ENCODE measurements around the gene AGAP1. TPM values are rescaled to one million over a fixed set of nuclear protein-coding genes. Genes with fewer than 3 reads are reported as not detected.

Gene AGAP1
- total RNA-seq, 1 donor from 2014 or later = 33.7 TPM

GRCh38 chr2:235752846-235753245 lies 259.0 kb downstream of the AGAP1 start:
- Histone ChIP-seq H3K27me3 (ENCODE audit: control insufficient read depth, insufficient read depth, low read length) (no peaks in the 10 kb centered on the region), H3K36me3 (ENCODE audit: control insufficient read depth, insufficient read depth, low read length) (no peaks in the 10 kb centered on the region), H3K4me3 (ENCODE audit: low read depth, low read length) (no peak overlapping the region)
- no peak for TF ChIP-seq CTCF (IDR thresholded peaks at IDR 0.05; ENCODE audit: insufficient read depth, low read length, poor library complexity, severe bottlenecking)
- no peak for DNase-seq (ENCODE audit: low read depth)

- no peak for TF ChIP-seq CTCF (IDR thresholded peaks at IDR 0.05; ENCODE audit: insufficient read depth, low read length, poor library complexity, severe bottlenecking)
- no peak for DNase-seq (ENCODE audit: low read depth)
- H3K4me3 ChIP-seq (ENCODE audit: low read depth, low read length) = no peak overlapping the region
- no peaks in the 10 kb centered on the region for H3K36me3 ChIP-seq (ENCODE audit: control insufficient read depth, insufficient read depth, low read length)
- no peaks in the 10 kb centered on the region for H3K27me3 ChIP-seq (ENCODE audit: control insufficient read depth, insufficient read depth, low read length)
Measured at GRCh38 chr2:235754357-235755207, 260.7 kb downstream of the AGAP1 start.

- no peak for DNase-seq (ENCODE audit: low read depth)
- Histone ChIP-seq H3K27me3 (ENCODE audit: control insufficient read depth, insufficient read depth, low read length) (no peaks in the 10 kb centered on the region), H3K4me3 (ENCODE audit: low read depth, low read length) (no peak overlapping the region), H3K36me3 (ENCODE audit: control insufficient read depth, insufficient read depth, low read length) (no peaks in the 10 kb centered on the region)
- TF ChIP-seq CTCF (IDR thresholded peaks at IDR 0.05; ENCODE audit: insufficient read depth, low read length, poor library complexity, severe bottlenecking) = no peak
Measured at GRCh38 chr2:235756491-235756890, 262.6 kb downstream of the AGAP1 start.

GRCh38 chr2:235757212-235757611 lies 263.4 kb downstream of the AGAP1 start:
- DNase-seq (ENCODE audit: low read depth) = no peak
- no peak for TF ChIP-seq CTCF (IDR thresholded peaks at IDR 0.05; ENCODE audit: insufficient read depth, low read length, poor library complexity, severe bottlenecking)
- Histone ChIP-seq H3K4me3 (ENCODE audit: low read depth, low read length) (no peak overlapping the region), H3K36me3 (ENCODE audit: control insufficient read depth, insufficient read depth, low read length) (no peaks in the 10 kb centered on the region), H3K27me3 (ENCODE audit: control insufficient read depth, insufficient read depth, low read length) (no peaks in the 10 kb centered on the region)

- no peak for TF ChIP-seq CTCF (IDR thresholded peaks at IDR 0.05; ENCODE audit: insufficient read depth, low read length, poor library complexity, severe bottlenecking)
Measured at GRCh38 chr2:235757640-235758039, 263.8 kb downstream of the AGAP1 start.

More at GRCh38 chr2:235757640-235758039, 263.8 kb downstream of the AGAP1 start:
- Histone ChIP-seq H3K27me3 (ENCODE audit: control insufficient read depth, insufficient read depth, low read length) (no peaks in the 10 kb centered on the region), H3K4me3 (ENCODE audit: low read depth, low read length) (no peak overlapping the region), H3K36me3 (ENCODE audit: control insufficient read depth, insufficient read depth, low read length) (no peaks in the 10 kb centered on the region)
- no peak for DNase-seq (ENCODE audit: low read depth)
